B cell (primary cell): ENCODE data around the gene LILRB4. TPM values are rescaled to one million over a fixed set of nuclear protein-coding genes. Genes with fewer than 3 reads are reported as not detected.

Source experiments
- ATAC-seq: fragments of 200-7000 bp; cut with Tn5 transposase; one replicate; pipeline ENCODE4 v1.10.0; 2021; ENCODE audit warnings: low read depth, mild to moderate bottlenecking, moderate number of reproducible peaks, moderate library complexity
- CTCF ChIA-PET: fragments of 350-600 bp; sonication (Branson Sonifier 250); formaldehyde crosslinking; loops from one replicate; lab custom pipeline; 2021; ENCODE audit warnings: antibody characterized with exemption, inconsistent platforms; lab: Charles Lee
- POLR2A ChIA-PET: fragments of 350-600 bp; sonication (Branson Sonifier 250); formaldehyde crosslinking; loops from one replicate; lab custom pipeline; 2021; ENCODE audit warnings: antibody characterized with exemption; lab: Charles Lee
- DNase-seq: peaks from one replicate; pipeline ENCODE4 v3.0.0; 2013
- H2AFZ ChIP-seq: 2 replicates; pipeline ENCODE4 v1.6.1; 2012; ENCODE audit warnings: mild to moderate bottlenecking, low read depth, low read length; ENCODE audit not compliant: insufficient read depth, poor library complexity, severe bottlenecking
- H3K27ac ChIP-seq, 2 donors: 1 replicate in 1 of 2; 2 replicates in 1 of 2; pipeline ENCODE4 v1.5.1; 2012 to 2013; ENCODE audit warnings: low read length in 2 of 2, mild to moderate bottlenecking in 2 of 2, moderate library complexity in 1 of 2
- H3K27me3 ChIP-seq, 4 experiments: fragments of 200-600 bp in 1 of 4; sonication (generic) in 1 of 4; replicated peaks in 1 of 4; 1 replicate in 2 of 4; 2 replicates in 2 of 4; pipeline versions ENCODE4 v1.6.1 to v1.7.0; 2013 to 2016; ENCODE audit warnings: low read length in 3 of 4, mild to moderate bottlenecking in 2 of 4, mixed read lengths in 1 of 4, moderate library complexity in 1 of 4; ENCODE audit not compliant: insufficient read depth in 4 of 4, control insufficient read depth in 3 of 4; ENCODE audit errors: control extremely low read depth in 1 of 4
- H3K36me3 ChIP-seq, 2 experiments: replicated peaks in 1 of 2; 1 replicate in 1 of 2; 2 replicates in 1 of 2; pipeline versions ENCODE4 v1.6.1 to v1.7.1; 2013; ENCODE audit warnings: low read length in 1 of 2; ENCODE audit not compliant: insufficient read depth in 2 of 2, control insufficient read depth in 1 of 2; ENCODE audit errors: control extremely low read depth in 1 of 2, extremely low read depth in 1 of 2
- H3K4me1 ChIP-seq, 2 donors: fragments of 200-600 bp in 1 of 2; sonication (generic) in 1 of 2; 1 replicate in 1 of 2; 2 replicates in 1 of 2; pipeline versions ENCODE4 v1.5.1 to v1.6.1; 2013 to 2017; ENCODE audit warnings: low read length in 2 of 2; ENCODE audit not compliant: control insufficient read depth in 2 of 2, insufficient read depth in 2 of 2
- H3K4me2 ChIP-seq: replicated peaks from 2 replicates; pipeline ENCODE3; 2012; ENCODE audit warnings: mild to moderate bottlenecking, low read depth, low read length; ENCODE audit not compliant: poor library complexity, severe bottlenecking
- H3K4me3 ChIP-seq, 5 experiments: fragments of 200-600 bp in 1 of 5; sonication (generic) in 1 of 5; 1 replicate in 3 of 5; 2 replicates in 2 of 5; pipeline versions ENCODE4 v1.5.1 to v1.7.0; 2011 to 2016; ENCODE audit warnings: low read length in 4 of 5, mild to moderate bottlenecking in 4 of 5, low read depth in 2 of 5, control low read depth in 1 of 5, moderate library complexity in 1 of 5; ENCODE audit not compliant: insufficient read depth in 1 of 5; ENCODE audit errors: control extremely low read depth in 1 of 5, extremely low read depth in 1 of 5
- H3K79me2 ChIP-seq: fragments of 200-600 bp; sonication (generic); one replicate; pipeline ENCODE4 v1.6.0; 2016; ENCODE audit warnings: low read length; ENCODE audit not compliant: control insufficient read depth, insufficient read depth
- H3K9ac ChIP-seq: fragments of 200-600 bp; sonication (generic); 2 replicates; pipeline ENCODE4 v1.6.1; 2017; ENCODE audit warnings: mild to moderate bottlenecking, low read length, moderate library complexity
- H3K9me3 ChIP-seq, 3 donors: one replicate each; pipeline versions ENCODE4 v1.6.1 to v1.7.1; 2013; ENCODE audit warnings: low read length in 2 of 3; ENCODE audit not compliant: control insufficient read depth in 2 of 3, insufficient read depth in 1 of 3; ENCODE audit errors: control extremely low read depth in 1 of 3
- H4K20me1 ChIP-seq: 2 replicates; pipeline ENCODE4 v1.6.0; 2012; ENCODE audit warnings: mild to moderate bottlenecking, low read length; ENCODE audit not compliant: insufficient read depth, control insufficient read depth, poor library complexity, severe bottlenecking
- H3K27ac Mint-ChIP-seq: one replicate; pipeline ENCODE4 v1.8.0; 2021; ENCODE audit warnings: mixed read lengths
- H3K27me3 Mint-ChIP-seq: one replicate; pipeline ENCODE4 v1.8.0; 2021; ENCODE audit warnings: mixed read lengths
- H3K4me1 Mint-ChIP-seq: one replicate; pipeline ENCODE4 v1.8.0; 2021; ENCODE audit warnings: mixed read lengths
- H3K4me3 Mint-ChIP-seq: one replicate; pipeline ENCODE4 v1.8.0; 2021; ENCODE audit warnings: mixed read lengths
- H3K9me3 Mint-ChIP-seq: one replicate; pipeline ENCODE4 v1.8.0; 2022; ENCODE audit warnings: mixed read lengths; ENCODE audit not compliant: insufficient read depth
- EZH2 ChIP-seq: IDR thresholded peaks from 2 replicates; pipeline ENCODE4 v1.6.1; 2012; ENCODE audit warnings: borderline replicate concordance, low read depth, mild to moderate bottlenecking, moderate library complexity, low read length; ENCODE audit not compliant: insufficient read depth, poor library complexity, severe bottlenecking
- WGBS: methylation state at CpG from one replicate; pipeline ENCODE4 v1.1.5; 2013; ENCODE audit warnings: missing lambda C conversion rate; ENCODE audit not compliant: insufficient coverage; 5-methylcytosine and 5-hydroxymethylcytosine counted together
- intact Hi-C: fragments of 100-400 bp; cut with micrococcal nuclease; formaldehyde crosslinking; loops from one replicate; pipeline ENCODE4 v1.10.0; 2022
- polyA plus RNA-seq: library from polyadenylated mRNA; depleted of rRNA; stranded (reverse); fragments of >200 nt; gene quantifications from 2 replicates; pipeline ENCODE4 v1.2.3, GENCODE V29; 2012
- total RNA-seq, 2 donors: library from RNA; stranded (reverse); fragments of 120-200 nt in 1 of 2; gene quantifications; 1 replicate in 1 of 2; 2 replicates in 1 of 2; pipeline versions ENCODE4 v1.2.3 to v1.2.4, GENCODE V29; 2013 to 2022
- TF ChIP-seq, protein P1 (sequence below): fragments of 200-600 bp; IDR thresholded peaks from one replicate; pipeline ENCODE4 v1.8.0; 2022; ENCODE audit warnings: antibody characterized with exemption, mild to moderate bottlenecking

The LILRB4 gene
- total and polyA plus RNA-seq, 2 donors (not counting 1 experiment from before 2014, with no cell fraction given), result 1.1 to 2.8 TPM

DNA sequence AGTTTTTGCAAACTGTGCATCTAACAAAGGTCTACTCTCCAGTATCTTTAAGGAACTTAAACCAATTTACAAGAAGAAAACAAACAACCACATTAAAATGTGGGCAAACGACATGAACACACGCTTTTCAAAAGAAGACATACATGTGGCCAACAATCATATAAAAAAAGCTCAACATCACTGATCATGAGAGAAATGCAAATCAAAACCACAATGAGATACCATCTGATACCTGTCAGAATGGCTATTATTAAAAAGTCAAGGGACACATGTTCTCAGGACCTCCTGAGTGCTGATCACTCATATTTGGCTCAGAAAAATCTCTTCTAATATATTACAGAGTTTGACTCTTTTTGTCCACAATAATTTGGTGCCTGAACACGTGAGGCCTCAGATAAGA lies 46.7 kb upstream of the LILRB4 start:
- WGBS, result 17% methylated on average over 3 of the region's 3 CpGs
- Histone ChIP-seq H3K4me2 (peak overlapping the region; percentile 79), H3K27me3 (no peaks in the 10 kb centered on the region), H4K20me1 (no peaks in the 10 kb centered on the region), H3K4me1 (peaks cover 55 to 56% of the 10 kb centered on the region in 2 donors), H2AFZ (peak overlapping the region; percentile 11), H3K79me2 (peaks cover 52% of the 10 kb centered on the region), H3K4me3 (peak overlapping the region in 4 of 5 experiments; percentile 52 to 83 (median 66)), H3K9me3 (no peaks in the 10 kb centered on the region), H3K36me3 (no peaks in the 10 kb centered on the region), H3K9ac (peak overlapping the region; percentile 84), H3K27ac (peak overlapping the region; percentile 86 to 87)
- H3K27me3 Mint-ChIP-seq, result no peaks in the 10 kb centered on the region
- CTCF ChIA-PET, result interaction anchor here (0.6 to 2.7 kb wide), 6 partner anchors 21 to 135 kb away, joined by 3 to 9 read pairs (median 4); no protein-coding TSS in a partner anchor
- H3K4me3 Mint-ChIP-seq, result peak overlapping the region; percentile 93
- ATAC-seq, result peak; percentile 46
- DNase-seq, result peak; percentile 62
- intact Hi-C loops, result loop anchor here (2.0 to 10.0 kb wide), 3 partner anchors 15 to 51 kb away; partner anchors contain the start of gene LILRB1
- POLR2A ChIA-PET, result interaction anchor here (0.6 to 1.5 kb wide), 3 partner anchors 15 to 443 kb away, joined by 4 to 8 read pairs (median 4); partner anchors contain the start of genes LILRB1 and TMC4
- H3K9me3 Mint-ChIP-seq, result no peaks in the 10 kb centered on the region
- TF ChIP-seq EZH2, result no peak
- peak overlapping the region; percentile 94 for H3K27ac Mint-ChIP-seq
- H3K4me1 Mint-ChIP-seq, result peaks cover 81% of the 10 kb centered on the region

DNA sequence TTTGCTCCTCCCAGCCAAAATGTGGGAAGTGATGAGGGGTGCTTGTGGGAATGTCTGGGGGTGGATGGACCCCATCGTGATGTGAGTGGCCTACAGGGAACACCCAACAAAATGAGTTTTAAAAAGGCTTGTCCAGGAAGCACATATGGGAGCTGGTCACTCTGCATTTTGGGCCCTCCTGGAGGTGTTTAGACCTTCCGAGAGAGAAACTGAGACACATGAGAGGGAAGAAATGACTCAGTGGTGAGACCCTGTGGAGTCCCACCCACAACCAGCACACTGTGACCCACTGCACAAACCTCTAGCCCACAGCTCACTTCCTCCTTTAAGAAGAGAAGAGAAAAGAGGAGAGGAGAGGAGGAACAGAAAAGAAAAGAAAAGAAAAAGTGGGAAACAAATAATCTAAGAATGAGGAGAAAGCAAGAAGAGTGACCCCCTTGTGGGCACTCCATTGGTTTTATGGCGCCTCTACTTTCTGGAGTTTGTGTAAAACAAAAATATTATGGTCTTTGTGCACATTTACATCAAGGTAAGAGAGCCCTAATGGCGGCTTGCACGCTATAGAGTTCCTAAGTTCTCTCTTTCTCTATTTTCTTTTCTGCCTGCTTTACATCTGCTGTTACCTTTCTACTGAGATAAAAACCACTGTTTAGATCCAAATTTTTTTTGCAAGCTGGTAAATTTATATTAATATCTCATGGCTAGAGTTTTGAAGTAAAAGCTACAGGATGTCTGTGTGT lies 45.8 kb upstream of the LILRB4 start:
- no peaks in the 10 kb centered on the region for H3K27me3 Mint-ChIP-seq
- peak overlapping the region; percentile 84 for H3K9ac ChIP-seq
- no peaks in the 10 kb centered on the region for H3K27me3 ChIP-seq
- H3K4me3 Mint-ChIP-seq, result peak overlapping the region; percentile 93
- H3K4me3 ChIP-seq, result peak overlapping the region; percentile 52 to 86 (median 73)
- POLR2A ChIA-PET, result interaction anchor here (0.7 to 1.5 kb wide), 5 partner anchors 10 to 608 kb away, joined by 3 to 4 read pairs (median 4); partner anchors contain the start of gene LILRB1
- CTCF ChIA-PET, result interaction anchor here (0.6 to 4.5 kb wide), 9 partner anchors 10 to 136 kb away, joined by 3 to 28 read pairs (median 4); no protein-coding TSS in a partner anchor
- peaks cover 61% of the 10 kb centered on the region for H3K79me2 ChIP-seq
- peaks cover 82% of the 10 kb centered on the region for H3K4me1 Mint-ChIP-seq
- H3K4me2 ChIP-seq, result peak overlapping the region; percentile 79
- H2AFZ ChIP-seq, result peak overlapping the region; percentile 29
- no peak for TF ChIP-seq EZH2
- TF ChIP-seq, protein P1, sequence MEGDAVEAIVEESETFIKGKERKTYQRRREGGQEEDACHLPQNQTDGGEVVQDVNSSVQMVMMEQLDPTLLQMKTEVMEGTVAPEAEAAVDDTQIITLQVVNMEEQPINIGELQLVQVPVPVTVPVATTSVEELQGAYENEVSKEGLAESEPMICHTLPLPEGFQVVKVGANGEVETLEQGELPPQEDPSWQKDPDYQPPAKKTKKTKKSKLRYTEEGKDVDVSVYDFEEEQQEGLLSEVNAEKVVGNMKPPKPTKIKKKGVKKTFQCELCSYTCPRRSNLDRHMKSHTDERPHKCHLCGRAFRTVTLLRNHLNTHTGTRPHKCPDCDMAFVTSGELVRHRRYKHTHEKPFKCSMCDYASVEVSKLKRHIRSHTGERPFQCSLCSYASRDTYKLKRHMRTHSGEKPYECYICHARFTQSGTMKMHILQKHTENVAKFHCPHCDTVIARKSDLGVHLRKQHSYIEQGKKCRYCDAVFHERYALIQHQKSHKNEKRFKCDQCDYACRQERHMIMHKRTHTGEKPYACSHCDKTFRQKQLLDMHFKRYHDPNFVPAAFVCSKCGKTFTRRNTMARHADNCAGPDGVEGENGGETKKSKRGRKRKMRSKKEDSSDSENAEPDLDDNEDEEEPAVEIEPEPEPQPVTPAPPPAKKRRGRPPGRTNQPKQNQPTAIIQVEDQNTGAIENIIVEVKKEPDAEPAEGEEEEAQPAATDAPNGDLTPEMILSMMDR, result peak; percentile 4
- no peaks in the 10 kb centered on the region for H4K20me1 ChIP-seq
- intact Hi-C loops, result loop anchor here (2.0 to 10.0 kb wide), 3 partner anchors 14 to 52 kb away; partner anchors contain the start of gene LILRB1
- WGBS, result 17% methylated on average over 1 of the region's 5 CpGs
- no peaks in the 10 kb centered on the region for H3K9me3 ChIP-seq
- H3K27ac ChIP-seq, result peak overlapping the region; percentile 86 to 87
- H3K27ac Mint-ChIP-seq, result peak overlapping the region; percentile 94
- H3K4me1 ChIP-seq, result peaks cover 55 to 56% of the 10 kb centered on the region in 2 donors
- ATAC-seq, result peak; percentile 79
- H3K9me3 Mint-ChIP-seq, result no peaks in the 10 kb centered on the region
- peak; percentile 66 for DNase-seq
- no peaks in the 10 kb centered on the region for H3K36me3 ChIP-seq
